ENCODE measurements around the gene CCT2.

The CCT2 gene

DNA sequence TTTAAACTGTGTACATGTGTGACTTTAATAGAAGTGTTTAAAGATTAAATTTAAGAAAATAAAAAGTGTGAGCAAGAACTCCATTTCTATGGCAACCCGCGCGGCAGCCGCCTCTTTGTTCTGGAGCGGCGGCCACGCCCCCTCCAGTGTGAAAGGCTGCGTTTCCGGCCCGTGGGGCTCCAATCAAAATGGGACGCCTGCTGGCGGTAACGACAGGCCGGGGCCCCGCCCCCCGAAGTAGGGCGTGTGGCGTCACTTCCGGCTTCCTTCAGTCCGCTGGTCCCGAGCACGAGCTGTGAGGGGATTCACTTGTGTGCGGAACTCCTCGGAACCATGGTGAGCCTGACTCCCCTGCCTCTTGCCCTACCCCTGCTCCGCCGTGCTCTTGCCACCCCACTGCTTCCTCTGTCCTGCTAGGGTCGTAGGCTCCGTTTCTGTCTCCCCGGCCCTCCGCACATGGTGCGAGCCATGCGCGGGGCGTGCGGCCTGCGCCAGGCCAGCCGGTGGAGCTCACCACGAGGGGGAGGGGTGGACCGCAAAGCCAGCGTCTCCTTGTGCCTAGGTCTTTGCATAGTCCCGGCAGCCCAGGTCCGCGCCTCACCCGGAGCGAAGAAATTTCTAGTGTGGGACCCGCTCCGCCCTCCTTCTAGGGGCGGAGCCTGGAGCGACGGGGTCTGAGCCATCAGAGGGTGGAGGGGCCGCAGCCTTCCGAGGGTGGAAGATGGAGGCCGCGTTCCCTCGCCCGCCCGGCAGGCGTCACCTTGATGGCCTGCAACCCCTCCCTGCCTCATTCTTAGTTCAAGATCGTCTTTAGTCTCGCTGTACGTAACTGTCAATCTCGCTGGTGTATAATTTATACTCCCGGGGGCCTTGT lies at the start of gene CCT2:
CCT2 (plus strand) TSS at position 271 of the 874 bp plus-strand sequence; CDS start at position 334, 63 bp downstream.
- peaks cover 30 to 40% of the 10 kb centered on the region in 2 donors for H3K36me3 ChIP-seq (ENCODE audit: control insufficient read depth in 1 of 2, insufficient read depth in 2 of 2, low read length in 2 of 2)
- peak within 1 kb of the TSS; percentile 93 for H3K27ac ChIP-seq (ENCODE audit: low read length)
- H3K9me3 ChIP-seq (ENCODE audit: control insufficient read depth in 1 of 2, low read length in 2 of 2): no peaks in the 10 kb centered on the region
- peaks cover 0 to 6% of the 10 kb centered on the region in 2 donors for H3K4me1 ChIP-seq (ENCODE audit: control insufficient read depth in 1 of 2, insufficient read depth in 2 of 2, low read length in 2 of 2)
- peak within 1 kb of the TSS; percentile 85 to 99 for H3K4me3 ChIP-seq (ENCODE audit: low read depth in 1 of 2, low read length in 2 of 2)
- no peaks in the 10 kb centered on the region for H3K27me3 ChIP-seq (ENCODE audit: low read depth, low read length)

DNA sequence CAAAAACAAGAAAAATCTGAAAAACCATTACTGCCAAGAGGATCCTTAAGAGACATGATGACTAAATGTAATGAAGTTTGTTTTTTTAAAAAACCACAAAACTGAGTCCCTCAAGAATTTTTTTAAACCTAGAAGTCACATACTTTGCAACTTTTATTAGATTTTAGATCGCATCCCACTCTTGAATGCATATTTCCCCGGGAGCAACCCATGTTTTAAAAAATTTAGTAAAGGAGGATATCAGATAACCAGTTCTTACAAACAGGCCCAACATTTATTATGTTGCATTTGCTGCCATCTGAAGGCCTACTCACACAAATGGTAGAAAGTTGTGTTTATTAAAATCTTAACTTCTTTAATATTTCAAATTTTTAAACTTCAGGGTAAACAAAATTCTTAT lies 44.3 kb upstream of the CCT2 start:
- Histone ChIP-seq H3K27ac (ENCODE audit: low read length) (no peak overlapping the region), H3K4me3 (ENCODE audit: low read depth in 1 of 2, low read length in 2 of 2) (no peak overlapping the region), H3K9me3 (ENCODE audit: control insufficient read depth in 1 of 2, low read length in 2 of 2) (no peaks in the 10 kb centered on the region), H3K36me3 (ENCODE audit: control insufficient read depth in 1 of 2, insufficient read depth in 2 of 2, low read length in 2 of 2) (no peaks in the 10 kb centered on the region), H3K27me3 (ENCODE audit: low read depth, low read length) (no peaks in the 10 kb centered on the region), H3K4me1 (ENCODE audit: control insufficient read depth in 1 of 2, insufficient read depth in 2 of 2, low read length in 2 of 2) (no peaks in the 10 kb centered on the region)

DNA sequence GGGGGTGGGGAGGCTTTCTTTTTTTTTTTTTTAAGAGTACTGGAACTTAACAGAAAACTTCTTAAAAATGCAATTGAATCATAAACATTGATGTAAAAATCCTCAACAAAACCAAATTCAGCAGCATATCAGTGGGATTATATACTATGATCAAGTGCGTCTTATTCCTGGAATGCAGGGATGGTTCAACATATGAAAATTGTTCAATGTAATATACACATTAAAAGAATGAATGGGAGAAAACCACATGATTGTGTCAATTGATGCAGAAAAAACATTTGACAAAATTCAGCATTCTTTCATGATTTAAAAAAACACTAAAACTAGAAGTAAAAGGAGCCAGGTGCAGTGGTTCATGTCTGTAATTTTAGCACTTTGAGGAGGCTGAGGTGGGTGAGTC lies 41.2 kb upstream of the CCT2 start:
- H3K4me3 ChIP-seq (ENCODE audit: low read depth in 1 of 2, low read length in 2 of 2): no peak overlapping the region
- no peaks in the 10 kb centered on the region for H3K4me1 ChIP-seq (ENCODE audit: control insufficient read depth in 1 of 2, insufficient read depth in 2 of 2, low read length in 2 of 2)
- no peak overlapping the region for H3K27ac ChIP-seq (ENCODE audit: low read length)
- no peaks in the 10 kb centered on the region for H3K36me3 ChIP-seq (ENCODE audit: control insufficient read depth in 1 of 2, insufficient read depth in 2 of 2, low read length in 2 of 2)
- no peaks in the 10 kb centered on the region for H3K9me3 ChIP-seq (ENCODE audit: control insufficient read depth in 1 of 2, low read length in 2 of 2)
- H3K27me3 ChIP-seq (ENCODE audit: low read depth, low read length): no peaks in the 10 kb centered on the region

DNA sequence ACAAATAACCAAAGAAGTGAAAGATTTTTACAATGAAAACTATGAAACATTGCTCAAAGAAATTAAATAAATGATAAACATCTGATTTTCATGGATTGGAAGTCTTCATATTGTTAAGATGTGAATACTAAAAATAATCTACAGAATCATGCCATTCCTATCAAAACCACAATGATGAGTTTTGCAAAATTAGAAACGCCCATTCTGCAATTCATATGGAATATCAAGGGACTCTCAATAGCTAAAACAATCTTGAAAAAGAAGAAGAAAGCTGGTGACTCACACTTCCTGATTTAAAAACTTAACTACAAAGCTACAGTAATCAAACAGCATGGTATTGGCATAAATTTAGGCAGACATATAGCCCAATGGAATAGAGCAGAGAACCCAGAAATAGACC lies 40.2 kb upstream of the CCT2 start:
- Histone ChIP-seq H3K9me3 (ENCODE audit: control insufficient read depth in 1 of 2, low read length in 2 of 2) (no peaks in the 10 kb centered on the region), H3K4me3 (ENCODE audit: low read depth in 1 of 2, low read length in 2 of 2) (no peak overlapping the region), H3K27me3 (ENCODE audit: low read depth, low read length) (no peaks in the 10 kb centered on the region), H3K4me1 (ENCODE audit: control insufficient read depth in 1 of 2, insufficient read depth in 2 of 2, low read length in 2 of 2) (no peaks in the 10 kb centered on the region), H3K36me3 (ENCODE audit: control insufficient read depth in 1 of 2, insufficient read depth in 2 of 2, low read length in 2 of 2) (no peaks in the 10 kb centered on the region), H3K27ac (ENCODE audit: low read length) (no peak overlapping the region)

DNA sequence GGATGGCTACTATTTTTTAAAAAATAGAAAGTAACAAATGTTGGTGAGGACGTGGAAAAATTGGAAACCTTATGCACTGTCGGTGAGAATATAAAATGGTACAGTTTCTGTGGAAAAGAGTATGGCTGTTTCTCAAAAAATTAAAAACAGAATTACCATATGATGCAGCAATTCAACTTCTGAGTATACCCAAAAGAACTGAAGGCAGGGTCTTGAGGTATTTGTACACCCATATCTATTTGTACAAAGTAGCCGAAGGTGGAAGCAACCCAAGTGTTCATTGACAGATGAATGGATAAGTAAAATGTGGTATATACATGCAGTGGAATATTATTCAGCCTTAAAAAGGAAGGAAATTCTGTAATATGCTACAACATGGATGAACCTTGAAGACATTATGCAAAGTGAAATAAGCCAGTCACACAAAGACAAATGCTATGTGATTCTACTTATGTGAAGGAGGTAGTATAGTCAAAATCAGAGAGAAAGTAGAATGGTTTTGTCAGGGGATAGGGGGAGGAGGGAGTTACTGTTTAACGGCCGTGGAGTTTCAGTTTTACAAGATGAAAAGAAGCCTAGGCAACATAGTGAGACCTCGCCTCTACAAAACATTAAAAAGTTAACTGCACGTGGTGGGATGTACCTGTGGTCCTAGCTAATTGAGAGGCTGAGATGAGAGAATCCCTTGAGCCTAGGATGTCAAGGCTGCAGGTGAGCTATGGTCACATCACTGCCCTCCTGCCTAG lies 38.4 kb upstream of the CCT2 start:
- Histone ChIP-seq H3K4me3 (ENCODE audit: low read depth in 1 of 2, low read length in 2 of 2) (no peak overlapping the region), H3K27ac (ENCODE audit: low read length) (no peak overlapping the region), H3K36me3 (ENCODE audit: control insufficient read depth in 1 of 2, insufficient read depth in 2 of 2, low read length in 2 of 2) (no peaks in the 10 kb centered on the region), H3K27me3 (ENCODE audit: low read depth, low read length) (no peaks in the 10 kb centered on the region), H3K4me1 (ENCODE audit: control insufficient read depth in 1 of 2, insufficient read depth in 2 of 2, low read length in 2 of 2) (no peaks in the 10 kb centered on the region), H3K9me3 (ENCODE audit: control insufficient read depth in 1 of 2, low read length in 2 of 2) (no peaks in the 10 kb centered on the region)

DNA sequence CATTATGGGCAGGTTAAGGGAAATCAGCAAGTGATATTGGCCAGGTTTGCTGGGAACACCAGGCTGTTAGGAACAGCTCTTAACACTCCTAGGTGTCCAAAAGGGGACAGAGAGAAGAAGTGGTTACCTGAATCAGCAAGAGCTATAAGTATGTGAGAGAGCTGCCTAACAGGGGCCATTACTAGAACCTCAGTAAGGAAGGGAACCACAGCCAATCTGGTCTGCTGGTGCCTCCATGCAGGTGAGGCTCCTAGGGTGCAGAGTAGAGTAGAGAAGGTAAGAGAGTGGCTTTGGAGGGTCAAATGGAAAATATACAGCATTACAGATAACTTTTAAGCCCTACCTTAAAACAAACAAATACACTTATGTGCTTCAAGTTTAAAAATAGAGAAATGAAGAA lies 36.6 kb upstream of the CCT2 start:
- Histone ChIP-seq H3K4me1 (ENCODE audit: control insufficient read depth in 1 of 2, insufficient read depth in 2 of 2, low read length in 2 of 2) (no peaks in the 10 kb centered on the region), H3K27me3 (ENCODE audit: low read depth, low read length) (no peaks in the 10 kb centered on the region), H3K27ac (ENCODE audit: low read length) (no peak overlapping the region), H3K36me3 (ENCODE audit: control insufficient read depth in 1 of 2, insufficient read depth in 2 of 2, low read length in 2 of 2) (no peaks in the 10 kb centered on the region), H3K4me3 (ENCODE audit: low read depth in 1 of 2, low read length in 2 of 2) (no peak overlapping the region), H3K9me3 (ENCODE audit: control insufficient read depth in 1 of 2, low read length in 2 of 2) (no peaks in the 10 kb centered on the region)

DNA sequence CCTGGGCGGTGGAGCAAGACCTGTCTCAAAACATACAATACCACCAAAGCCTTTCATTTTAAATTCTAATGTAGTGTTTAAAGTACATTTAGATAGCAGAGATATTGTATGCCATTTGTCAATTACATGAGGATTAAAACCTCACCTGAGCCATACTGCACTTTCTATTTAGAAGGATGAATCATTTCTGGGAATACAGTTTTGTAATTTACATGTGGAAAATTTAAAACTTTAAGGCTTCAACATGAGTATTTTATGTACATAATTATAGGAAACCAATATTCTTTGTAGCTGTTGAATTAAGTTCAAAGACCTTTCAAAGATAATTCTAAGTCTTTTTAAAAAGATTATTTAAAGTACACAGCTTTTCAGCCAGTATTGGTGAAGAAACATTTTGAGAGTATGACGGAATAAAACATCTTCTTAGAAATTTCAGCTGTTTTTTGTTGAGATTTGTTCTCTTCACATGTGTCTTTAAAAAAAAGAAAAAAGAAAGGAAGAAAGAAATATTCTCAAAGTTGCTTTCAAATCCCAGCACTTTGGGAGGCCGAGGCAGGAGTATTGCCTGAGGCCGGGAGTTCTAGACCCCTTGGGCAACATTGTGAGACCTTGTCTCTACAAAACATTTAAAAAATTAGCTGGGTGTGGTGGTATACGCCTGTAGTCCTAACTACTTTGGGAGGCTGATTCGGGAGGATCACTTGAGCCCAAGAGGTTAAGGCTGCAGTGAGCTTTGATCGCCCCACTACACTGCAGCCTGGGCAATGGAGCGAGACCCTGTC lies 34.5 kb upstream of the CCT2 start:
- no peaks in the 10 kb centered on the region for H3K4me1 ChIP-seq (ENCODE audit: control insufficient read depth in 1 of 2, insufficient read depth in 2 of 2, low read length in 2 of 2)
- H3K36me3 ChIP-seq (ENCODE audit: control insufficient read depth in 1 of 2, insufficient read depth in 2 of 2, low read length in 2 of 2): no peaks in the 10 kb centered on the region
- H3K27ac ChIP-seq (ENCODE audit: low read length): no peak overlapping the region
- no peaks in the 10 kb centered on the region for H3K9me3 ChIP-seq (ENCODE audit: control insufficient read depth in 1 of 2, low read length in 2 of 2)
- no peaks in the 10 kb centered on the region for H3K27me3 ChIP-seq (ENCODE audit: low read depth, low read length)
- H3K4me3 ChIP-seq (ENCODE audit: low read depth in 1 of 2, low read length in 2 of 2): no peak overlapping the region

DNA sequence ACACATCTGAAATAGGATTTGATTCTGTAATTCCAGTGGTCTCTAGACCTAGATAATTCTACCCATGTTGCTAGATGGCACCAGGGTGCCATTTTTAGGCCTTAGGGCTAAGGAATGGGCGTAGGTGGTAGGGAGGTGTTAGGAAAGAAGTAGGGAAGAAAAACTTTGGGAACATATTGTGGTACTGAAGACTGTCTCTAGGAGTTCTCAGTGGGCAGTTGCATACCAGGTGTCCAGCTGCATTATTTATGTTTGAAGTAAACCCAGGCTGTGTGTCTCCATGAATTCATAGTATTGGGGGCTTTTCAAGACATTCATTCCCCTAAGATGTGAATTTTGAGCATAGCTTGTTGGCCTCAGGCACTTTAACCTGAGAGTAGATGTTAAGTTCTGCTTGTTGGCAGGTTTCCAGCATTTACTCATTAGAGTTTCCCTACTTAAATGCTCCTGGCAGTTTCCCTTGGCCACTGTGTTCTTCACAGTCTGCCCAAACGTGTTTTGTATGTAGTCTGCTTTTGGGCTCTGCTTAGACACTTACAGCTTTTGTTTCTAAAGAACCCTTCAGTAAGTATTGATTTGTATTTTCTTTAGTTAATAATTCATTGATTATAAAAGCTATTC lies 31.5 kb upstream of the CCT2 start:
- H3K27ac ChIP-seq (ENCODE audit: low read length): no peak overlapping the region

DNA sequence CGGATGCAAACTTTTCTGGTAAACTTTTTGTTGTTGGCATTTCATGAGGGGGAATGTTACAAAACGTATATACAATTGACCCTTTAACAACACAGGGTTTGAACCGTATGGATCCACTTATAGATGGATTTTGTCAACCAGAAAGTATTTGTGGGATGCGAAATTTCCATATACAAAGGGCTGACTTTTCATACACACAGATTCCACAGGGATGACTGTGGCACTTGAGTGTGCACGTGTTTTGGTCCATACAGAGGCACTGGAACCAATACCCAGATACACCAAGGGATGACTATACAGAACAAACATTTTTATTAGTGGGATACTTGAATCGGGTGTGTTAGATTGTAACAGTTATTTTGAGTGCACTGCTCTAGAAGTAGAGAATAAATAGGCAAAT lies 29.8 kb upstream of the CCT2 start:
- Histone ChIP-seq H3K4me1 (ENCODE audit: control insufficient read depth in 1 of 2, insufficient read depth in 2 of 2, low read length in 2 of 2) (no peaks in the 10 kb centered on the region), H3K9me3 (ENCODE audit: control insufficient read depth in 1 of 2, low read length in 2 of 2) (no peaks in the 10 kb centered on the region), H3K4me3 (ENCODE audit: low read depth in 1 of 2, low read length in 2 of 2) (no peak overlapping the region), H3K36me3 (ENCODE audit: control insufficient read depth in 1 of 2, insufficient read depth in 2 of 2, low read length in 2 of 2) (no peaks in the 10 kb centered on the region), H3K27me3 (ENCODE audit: low read depth, low read length) (no peaks in the 10 kb centered on the region), H3K27ac (ENCODE audit: low read length) (no peak overlapping the region)

More for the DNA sequence above, 31.5 kb upstream of the CCT2 start:
- no peaks in the 10 kb centered on the region for H3K36me3 ChIP-seq (ENCODE audit: control insufficient read depth in 1 of 2, insufficient read depth in 2 of 2, low read length in 2 of 2)
- no peaks in the 10 kb centered on the region for H3K27me3 ChIP-seq (ENCODE audit: low read depth, low read length)
- no peaks in the 10 kb centered on the region for H3K9me3 ChIP-seq (ENCODE audit: control insufficient read depth in 1 of 2, low read length in 2 of 2)
- H3K4me3 ChIP-seq (ENCODE audit: low read depth in 1 of 2, low read length in 2 of 2): no peak overlapping the region
- no peaks in the 10 kb centered on the region for H3K4me1 ChIP-seq (ENCODE audit: control insufficient read depth in 1 of 2, insufficient read depth in 2 of 2, low read length in 2 of 2)

DNA sequence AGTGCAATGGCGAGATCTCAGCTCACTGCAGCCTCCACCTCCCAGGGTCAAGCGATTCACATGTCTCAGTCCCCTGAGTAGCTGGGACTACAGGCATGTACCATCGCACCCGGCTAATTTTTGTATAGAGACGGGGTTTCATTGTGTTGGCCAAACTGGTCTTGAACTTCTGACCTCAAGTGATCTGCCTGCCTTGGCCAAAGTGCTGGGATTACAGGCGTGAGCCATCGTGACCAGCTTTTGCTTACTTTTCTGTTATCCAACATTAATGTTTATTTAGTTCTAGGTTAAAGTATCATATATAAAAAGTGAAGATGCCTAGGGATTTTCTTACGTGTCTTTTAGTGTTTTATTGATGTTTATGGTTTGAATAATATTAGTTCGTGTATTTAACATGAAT lies 28.9 kb upstream of the CCT2 start:
- Histone ChIP-seq H3K27me3 (ENCODE audit: low read depth, low read length) (no peaks in the 10 kb centered on the region), H3K36me3 (ENCODE audit: control insufficient read depth in 1 of 2, insufficient read depth in 2 of 2, low read length in 2 of 2) (no peaks in the 10 kb centered on the region), H3K4me1 (ENCODE audit: control insufficient read depth in 1 of 2, insufficient read depth in 2 of 2, low read length in 2 of 2) (no peaks in the 10 kb centered on the region), H3K9me3 (ENCODE audit: control insufficient read depth in 1 of 2, low read length in 2 of 2) (no peaks in the 10 kb centered on the region), H3K4me3 (ENCODE audit: low read depth in 1 of 2, low read length in 2 of 2) (no peak overlapping the region), H3K27ac (ENCODE audit: low read length) (no peak overlapping the region)
